NCI-H2107 (cell line): ENCODE data around the gene MYOM3.

Source experiments
- DNase-seq: peaks from one replicate; lab custom pipeline; 2025; lab: John Stamatoyannopoulos, UW

Gene MYOM3

DNA sequence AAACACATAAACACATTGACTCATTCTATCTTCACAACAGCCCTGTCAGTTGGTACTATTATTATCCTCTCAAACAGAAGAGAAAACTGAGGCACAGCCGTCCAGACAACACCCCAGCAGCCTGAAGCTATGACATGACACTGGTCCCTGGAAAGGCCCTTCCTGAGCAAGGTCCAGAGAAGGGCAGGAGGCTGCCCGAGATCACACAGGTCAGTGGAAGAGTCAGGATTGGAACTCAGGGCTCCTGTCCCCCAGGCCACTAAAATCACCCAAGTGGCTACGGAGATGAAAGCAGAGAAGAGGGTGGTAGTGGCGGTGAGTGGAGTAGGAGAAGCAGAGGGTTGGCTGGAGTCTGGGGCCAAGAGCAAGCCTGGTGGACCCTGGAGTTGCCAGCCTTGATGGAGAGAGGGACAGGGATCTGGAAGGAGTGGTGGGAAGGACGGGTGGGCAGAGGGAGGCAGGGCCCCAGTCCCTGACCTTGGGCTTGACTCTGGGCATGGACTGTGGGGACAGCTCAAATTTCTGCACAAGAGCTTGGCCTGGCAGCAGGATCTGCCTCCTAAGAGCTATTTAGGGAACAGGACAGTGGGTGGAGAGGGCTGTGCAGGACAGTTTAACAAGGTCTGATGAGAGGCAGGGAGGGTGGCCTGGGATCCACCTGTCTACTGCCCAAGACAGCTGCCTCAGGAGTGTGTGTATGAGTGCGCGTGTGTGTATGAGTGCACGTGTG lies 15.8 kb downstream of the MYOM3 start:
- no peak for DNase-seq

DNA sequence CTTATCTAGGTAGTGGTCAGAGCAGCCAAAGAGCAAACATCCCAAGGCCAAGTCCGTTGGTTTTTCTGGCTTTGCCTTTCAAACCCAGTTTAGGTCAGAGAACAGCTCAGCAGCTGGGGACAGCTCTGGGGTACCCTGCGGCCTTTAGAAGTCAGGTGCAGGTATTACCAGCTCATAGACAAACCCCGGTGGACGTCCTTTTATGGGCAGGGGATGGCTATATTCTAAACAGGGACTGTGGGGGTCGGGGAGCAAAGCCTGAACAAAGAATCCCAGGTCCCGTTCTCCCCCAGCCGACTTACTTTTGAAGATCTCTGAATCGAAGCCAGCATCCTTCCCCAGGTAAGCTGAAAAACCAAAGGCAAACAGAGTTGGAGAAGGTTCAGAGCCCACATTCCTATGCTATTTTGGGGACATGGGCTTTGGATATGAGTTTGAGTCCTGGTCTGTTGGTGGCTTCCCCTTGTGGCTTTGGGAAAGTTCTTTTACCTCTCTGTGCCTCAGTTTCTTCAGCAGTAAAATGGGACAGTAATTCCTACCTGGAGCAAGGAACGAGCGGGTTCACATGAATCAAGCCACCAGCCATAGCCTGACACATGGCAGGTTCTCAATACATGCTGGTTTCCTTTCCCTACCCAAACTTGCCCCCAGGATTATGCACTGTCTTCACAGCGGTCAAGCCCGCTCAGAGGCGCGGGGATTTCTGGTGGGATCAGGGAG lies 16.6 kb downstream of the MYOM3 start:
- DNase-seq, result no peak

DNA sequence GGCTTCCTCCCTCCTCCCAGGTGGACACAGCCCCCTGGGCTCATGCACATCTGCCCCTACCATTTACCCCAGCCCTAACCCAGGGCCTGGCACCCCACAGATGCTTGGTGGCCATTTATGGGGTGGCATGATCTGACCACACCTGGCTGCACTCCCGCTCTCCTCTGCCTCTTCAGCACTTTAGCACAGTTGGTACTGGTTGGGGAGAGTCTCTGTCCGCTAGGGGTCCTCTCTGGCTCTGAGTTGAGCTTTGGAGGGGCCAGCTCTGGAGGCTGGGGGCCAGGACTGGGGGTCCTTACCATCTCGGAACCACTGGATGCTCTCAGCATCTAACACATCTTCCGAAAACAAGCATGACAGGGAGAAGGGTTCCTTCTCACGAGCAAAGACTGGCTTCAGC lies 17.4 kb downstream of the MYOM3 start:
- no peak for DNase-seq

DNA sequence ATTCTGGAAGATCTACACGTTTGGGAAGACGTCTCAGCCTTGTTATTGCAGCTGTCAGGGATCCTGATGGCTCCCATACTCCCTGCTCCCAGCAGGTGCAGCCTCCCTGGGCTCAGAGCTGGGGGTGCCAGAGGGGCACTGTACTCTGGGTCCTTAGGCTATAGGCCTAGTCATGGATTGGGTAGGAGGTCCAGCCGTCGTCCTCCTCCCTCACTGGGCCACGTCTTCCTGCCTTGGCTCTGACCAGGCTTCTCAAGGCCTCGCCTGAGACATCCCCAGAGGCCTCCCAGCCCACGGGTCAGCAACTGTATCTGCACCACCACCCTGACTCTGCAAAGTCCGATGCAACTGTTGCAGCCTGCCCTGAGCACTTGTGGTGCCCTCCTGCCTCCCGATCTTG lies 18.2 kb downstream of the MYOM3 start:
- no peak for DNase-seq

DNA sequence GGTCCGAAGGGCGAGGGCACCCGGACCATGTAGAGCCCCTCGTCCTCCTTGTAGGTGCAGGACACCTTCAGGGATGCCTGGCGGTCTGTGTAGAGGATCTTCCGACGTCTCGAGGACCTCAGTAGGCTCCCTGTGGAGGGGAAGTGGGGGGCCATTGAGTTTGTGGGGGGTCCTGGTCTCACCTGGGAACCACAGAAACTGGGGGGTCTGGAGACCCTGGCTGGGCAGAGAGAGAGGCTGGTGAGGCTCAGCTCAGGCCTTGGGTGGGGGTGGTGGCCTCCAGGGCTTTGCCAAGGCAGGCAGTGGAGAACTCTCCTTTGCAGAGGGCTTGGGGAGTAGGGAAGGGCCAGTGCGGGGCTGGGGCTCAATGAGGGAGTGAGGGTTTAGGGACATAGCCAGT lies 19.0 kb downstream of the MYOM3 start:
- no peak for DNase-seq

DNA sequence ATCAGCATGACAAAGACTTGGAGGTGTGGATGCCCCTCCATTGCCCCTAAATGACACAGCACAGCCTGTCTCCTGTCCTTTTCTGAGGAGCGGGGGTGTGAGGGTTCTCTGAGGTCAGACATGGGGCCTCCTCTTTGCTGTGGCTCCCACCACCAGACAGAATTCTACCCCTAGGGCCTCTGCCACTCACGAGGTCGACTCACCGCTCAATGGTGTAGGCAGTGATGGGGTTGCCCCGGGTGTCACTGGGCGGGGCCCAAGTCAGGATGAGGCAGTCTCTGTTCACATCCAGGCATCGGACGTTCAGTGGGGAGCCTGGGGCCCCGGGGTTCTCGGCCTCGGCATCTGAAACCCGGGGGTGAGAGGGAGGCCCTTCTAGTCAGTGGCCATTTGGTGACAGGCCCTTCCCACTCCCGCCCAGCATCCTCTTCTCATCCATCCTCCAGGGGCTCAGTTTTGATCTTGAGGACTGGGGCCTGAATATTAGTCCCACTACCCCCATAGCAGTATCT lies 19.9 kb downstream of the MYOM3 start:
- DNase-seq, result no peak

DNA sequence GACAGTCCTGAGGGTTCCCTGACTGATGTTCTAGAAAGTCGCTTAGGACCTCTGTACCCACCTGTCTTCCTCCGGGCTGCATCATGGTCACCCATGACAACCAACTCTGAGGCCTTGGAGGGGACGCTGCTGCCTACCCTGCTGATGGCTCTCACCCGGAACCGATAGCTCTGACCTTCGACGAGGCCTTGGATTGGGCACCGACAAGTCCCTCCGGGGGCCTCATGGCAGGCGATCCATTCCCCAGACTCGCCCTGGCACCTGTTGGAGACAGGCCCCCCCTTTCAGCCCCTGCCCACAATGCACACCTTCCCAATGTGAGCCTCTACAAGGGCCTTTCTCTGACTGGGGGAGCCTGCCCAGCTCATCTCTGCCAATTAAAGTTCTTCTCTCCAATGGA lies 21.2 kb downstream of the MYOM3 start:
- DNase-seq, result no peak

DNA sequence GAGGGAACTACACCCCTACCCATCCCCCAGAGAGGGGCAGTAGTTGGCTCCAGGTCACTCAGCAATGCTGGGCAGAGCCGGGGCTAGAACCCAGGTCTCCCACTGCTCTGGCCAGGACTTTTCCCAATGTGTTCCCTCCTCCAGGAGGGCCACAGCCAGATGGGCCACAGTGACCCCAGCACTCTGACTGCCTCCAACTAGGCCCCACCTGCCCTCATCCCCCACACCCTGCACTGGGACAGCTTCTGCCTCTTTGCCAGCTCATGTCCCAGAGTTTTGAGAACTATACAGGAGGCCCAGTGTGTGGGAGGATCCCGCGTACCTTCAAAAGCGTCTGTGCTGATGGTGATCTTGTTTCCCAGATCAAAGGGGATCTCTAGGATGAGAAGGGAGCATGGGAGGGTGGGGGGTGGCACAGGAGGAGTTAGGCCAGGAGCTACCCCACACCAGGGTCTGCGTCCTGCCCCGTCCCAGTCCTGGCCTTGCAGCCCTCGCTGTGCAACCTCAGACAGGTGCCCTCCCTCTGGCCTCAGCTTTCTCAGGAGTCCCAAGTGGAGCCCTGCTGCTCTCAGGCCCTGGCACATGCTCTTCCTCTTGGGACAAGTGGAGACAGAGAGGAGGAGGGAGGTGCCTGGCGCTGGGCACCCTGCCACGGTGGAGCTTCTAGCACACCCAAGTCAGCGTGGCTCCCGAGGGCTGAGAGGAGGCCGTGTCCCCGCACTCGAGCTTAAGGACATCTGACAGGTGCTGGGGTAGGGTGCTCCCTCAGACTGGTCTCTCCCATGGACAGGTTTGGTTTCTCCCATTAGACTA lies 22.0 kb downstream of the MYOM3 start:
- DNase-seq, result peak; percentile 44

DNA sequence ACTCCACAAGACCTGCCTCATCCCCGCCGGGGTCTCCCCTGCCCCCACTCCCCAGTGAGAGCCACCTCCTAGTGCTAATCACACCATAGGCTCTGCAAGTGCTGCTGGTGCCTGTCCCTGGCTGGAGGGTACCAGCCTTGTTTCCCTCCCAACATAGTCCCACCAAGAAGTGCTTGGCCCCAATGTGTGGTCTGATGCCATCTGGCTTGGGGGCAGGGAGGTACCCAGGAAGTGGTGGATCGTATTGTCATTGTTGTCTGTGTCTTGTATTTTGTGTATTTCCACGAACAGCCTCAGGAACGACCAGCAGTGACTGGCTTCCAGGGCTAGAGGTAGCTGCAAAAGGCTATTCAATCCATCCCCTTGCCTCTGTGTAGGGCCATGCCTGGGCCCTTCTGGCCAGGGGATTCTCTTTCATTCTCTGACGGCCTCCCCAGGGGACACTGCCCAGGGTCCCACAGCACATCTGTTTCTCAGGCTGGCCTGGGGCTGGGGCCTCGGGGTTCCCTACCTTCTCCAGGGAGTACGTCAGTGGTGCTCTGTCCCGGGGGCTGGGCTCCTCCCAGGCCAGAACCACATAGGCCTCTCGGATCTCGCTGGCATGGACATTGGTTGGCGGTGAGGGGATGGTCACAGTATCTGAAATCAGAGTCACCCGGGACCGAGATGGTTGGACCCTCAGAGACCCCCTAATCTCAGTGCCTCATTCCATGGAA lies 22.8 kb downstream of the MYOM3 start:
- no peak for DNase-seq

DNA sequence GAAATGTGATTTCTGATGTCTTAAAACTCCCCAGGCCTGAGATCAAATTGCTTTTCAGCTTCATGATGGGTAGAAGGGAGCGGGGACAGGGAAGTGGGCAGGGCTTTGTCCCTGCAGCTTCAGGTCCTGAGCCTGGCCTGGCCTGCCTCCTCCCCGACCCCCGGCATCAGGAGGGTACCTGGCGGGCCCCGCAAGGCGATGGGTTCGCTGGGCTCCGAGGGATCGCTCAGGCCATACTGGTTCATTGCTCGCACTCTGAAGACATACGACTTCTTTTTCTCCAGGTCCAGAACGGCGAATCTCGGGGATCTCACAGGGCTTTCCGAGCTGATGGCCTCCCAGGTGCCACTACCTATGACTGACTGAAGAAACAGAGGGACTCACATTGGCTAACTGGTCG lies 25.5 kb downstream of the MYOM3 start:
- DNase-seq, result no peak

DNA sequence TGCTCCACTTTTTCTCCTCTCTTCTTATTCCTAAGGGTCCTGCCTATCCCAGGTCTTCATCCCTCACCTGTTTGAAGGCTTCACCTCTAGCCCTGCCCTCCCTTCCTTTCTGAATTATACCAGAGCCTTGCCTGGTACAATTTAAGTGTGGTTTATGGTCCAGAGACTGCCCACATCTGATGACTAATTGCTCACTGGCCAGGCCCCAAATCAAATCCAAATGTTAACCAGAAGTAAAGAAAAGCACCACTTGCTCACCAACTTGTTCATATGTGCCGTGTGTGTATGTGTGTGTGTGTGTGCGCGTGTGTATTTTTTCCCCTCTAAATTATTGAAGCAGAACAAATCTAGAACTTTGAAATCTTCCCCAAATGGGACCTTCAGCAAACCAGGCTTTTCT lies 26.4 kb downstream of the MYOM3 start:
- DNase-seq, result no peak

DNA sequence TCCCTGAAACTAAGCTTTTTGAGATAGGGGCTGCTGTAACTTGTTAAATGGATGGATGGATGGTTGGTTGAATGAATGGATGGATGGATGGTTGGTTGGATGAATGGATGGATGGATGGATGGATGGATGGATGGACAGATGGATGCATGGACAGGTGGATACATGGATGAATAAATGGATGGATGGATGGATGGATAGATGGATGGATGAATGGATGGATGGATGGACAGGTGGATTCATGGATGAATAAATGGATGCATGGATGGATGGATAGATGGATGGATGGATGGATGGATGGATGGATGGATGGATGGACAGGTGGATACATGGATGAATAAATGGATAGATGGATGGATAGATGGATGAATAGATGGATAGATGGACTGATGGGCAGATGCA lies 26.9 kb downstream of the MYOM3 start:
- no peak for DNase-seq

DNA sequence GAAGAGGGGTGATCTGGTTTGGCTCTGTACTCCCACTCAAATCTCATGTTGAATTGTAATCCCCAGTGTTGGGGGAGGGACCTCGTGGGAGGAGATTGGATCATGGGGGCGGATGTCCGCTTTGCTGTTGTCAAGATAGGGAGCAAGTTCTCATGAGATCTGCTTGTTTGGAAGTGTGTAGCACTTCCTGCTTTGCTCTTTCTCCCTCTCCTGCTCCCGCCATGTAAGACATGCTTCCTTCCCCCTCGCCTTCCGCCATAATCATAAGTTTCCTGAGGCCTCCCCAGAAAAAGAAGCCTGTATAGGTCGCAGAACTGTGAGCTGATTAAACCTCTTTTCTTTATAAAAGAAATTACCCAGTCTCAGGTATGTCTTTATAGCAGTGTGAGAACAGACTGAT lies 27.9 kb downstream of the MYOM3 start:
- DNase-seq, result no peak

DNA sequence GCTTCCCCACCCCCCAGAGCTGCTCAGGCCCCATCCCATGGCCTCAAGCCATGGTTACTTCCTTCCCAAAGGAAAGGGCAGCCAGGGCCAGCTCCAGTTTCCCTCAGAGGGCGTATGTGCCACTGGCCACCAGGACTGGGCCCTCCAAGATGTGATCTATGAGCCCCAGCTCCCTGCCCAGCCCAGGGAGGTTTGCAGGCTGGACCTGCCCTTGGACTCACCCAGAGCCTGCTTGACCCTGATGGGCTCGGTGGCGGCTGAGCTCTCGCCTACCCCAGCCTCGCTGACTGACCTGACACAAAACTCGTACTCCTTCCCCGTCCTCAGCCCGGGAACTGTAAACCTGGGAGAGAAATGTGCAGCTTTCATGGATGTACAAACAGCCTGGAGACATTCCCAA lies 29.6 kb downstream of the MYOM3 start:
- DNase-seq, result no peak

DNA sequence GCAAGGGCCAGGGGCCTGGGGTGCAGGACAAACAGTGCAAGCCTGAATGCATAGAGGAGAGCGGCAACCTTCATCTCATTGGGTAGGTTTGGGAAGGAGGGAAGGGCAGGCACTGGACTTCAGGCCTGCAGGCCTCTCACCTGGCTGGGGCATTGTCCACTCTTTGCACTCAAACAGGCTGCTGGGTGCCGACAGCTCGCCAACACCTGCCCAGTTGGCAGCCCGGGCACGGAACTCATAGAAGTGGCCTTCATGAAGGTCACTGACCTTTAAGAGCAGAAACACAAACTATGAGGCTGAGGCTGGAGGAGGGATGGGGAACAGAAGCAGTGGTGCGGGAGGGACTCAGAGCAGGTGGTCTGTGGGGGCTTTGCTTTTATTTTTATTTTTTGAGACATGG lies 30.7 kb downstream of the MYOM3 start:
- DNase-seq, result no peak

DNA sequence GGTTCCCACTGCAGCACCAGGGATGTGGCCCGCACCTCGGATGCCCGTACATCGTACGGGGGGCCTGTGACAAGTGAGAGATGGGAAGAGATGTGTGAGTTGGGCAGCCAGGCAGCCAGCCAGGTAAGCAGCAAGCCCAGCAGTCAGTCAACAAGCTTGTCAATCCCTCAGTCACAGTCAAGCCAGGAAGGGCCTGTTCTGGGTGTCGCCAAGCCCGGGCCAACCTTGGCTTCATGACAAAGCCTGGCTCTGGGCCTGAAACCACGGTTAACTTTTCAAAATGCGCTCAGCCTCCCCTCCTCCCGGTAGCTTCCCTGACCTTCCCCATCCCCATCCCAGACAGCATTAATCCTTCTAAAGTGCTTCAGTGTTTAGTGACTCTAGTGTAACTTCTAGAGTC lies 31.8 kb downstream of the MYOM3 start:
- no peak for DNase-seq

DNA sequence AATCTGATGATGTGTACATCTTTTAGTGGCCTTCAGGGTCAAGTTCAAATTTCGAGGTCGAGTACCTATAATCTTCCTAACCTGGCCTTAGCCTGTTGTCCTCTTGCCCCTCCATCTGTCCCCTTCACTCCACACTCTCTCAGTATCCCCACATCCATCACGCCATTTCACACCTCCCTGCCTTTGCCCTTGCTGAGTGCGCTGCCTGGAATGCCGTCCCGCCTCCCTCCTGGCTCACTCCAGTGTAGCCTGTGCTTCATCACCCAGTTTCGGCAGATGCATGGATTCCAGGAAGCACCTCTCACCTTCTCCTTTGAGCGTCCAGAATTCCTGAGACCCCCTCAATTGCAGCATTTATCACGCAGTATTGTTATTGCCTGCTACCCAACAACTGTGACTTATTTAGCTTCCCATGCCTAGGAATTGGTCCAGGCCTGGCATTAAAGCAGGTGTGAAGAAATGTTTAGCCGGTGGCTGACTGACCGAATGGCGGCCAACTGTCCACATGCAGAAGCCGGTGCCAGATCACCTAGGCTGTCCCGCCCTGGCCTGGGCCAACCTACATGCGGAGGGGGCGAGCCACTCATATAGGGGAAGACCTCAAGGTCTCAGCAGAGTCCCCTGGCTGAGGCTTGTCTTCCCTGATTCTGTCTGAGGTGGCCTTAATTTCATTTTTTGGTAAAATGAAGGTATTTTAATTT lies 34.5 kb downstream of the MYOM3 start:
- DNase-seq, result no peak

DNA sequence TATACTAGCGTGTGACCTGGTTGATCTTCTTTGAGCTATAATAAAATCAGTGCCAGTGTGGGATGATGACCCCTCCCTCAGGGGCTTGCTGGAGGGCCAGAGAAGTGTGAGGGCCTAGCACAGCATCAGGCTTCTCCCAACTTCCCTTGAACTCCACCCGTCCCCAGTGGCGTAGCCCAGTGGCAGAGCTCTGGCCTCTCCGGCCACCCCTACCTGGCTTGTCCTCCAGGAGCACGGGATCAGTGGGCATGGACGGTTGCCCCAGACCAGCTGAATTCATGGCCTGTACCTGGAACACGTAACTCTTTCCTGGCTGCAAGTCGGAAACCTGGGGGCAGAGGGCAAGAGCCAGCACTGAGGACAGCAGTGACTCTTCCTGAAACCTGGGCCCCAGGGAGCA lies 36.0 kb downstream of the MYOM3 start:
- DNase-seq, result no peak

DNA sequence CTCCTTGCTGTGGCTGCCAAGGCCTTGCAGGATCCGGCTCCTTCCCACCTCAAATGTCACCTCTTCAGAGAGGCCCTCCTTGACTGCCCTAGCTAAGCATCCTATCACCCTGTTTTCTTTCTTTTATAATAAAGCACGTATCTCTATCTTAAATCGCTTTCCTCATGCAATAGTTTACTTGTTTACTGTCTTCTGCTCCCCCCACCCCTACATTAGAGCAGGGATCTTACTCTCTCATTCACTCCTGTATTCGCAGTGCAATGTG lies 36.4 kb downstream of the MYOM3 start:
- DNase-seq, result no peak

DNA sequence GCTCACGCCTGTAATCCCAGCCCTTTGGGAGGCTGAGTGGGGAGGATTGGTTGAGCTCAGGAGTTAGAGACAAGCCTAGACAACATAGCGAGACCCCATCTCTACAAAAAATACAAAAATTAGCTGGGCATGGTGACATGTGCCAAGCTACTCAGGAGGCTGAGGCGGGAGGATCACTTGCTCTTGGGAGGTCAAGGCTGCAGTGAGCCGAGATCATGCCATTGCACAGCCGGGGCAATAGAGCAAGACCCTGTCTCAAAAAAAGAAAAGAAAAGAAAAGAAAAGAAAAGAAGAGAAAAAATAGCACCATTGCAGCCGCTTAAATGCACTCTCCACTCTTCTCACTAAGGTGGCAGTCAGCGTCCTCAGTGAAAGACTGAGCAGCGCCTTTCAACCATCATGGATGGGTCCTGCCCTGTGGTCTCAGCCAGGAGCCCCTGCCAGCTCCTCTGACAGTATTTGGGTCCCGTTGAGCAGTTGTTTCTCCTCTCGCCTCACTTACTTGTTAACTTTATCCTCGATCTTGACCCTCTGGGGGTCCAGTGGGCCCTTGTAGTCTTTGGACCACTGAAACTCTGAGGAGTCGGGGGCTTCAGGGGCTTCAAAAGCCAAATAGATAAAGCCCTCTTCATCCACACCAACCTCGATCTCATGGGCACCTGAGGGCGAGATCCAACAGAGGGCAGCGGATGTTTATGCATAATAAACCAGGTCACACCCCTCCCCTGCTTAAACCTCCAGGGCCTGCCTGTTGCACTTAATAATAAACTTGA lies 36.9 kb downstream of the MYOM3 start:
- DNase-seq, result no peak

DNA sequence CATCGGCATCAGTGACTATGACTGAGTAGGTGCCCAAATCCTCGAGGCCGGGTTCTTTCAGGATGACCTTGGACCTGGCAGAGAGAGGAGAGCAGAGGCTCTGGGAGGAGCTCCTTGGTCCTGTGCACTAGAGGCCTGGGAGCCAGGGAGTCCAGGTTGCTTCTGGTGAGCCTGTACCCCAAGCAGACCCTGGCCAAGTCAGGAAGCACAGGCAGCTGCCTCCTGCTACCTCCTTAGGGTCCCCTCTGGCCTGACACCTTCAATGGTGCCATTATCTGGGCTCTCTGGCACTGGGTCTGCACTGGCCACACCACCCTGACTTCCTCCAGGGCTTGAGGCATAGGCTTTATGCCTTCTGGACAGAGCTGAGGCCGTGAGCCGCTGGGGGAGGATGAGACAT lies 37.7 kb downstream of the MYOM3 start:
- DNase-seq, result no peak
